Activated CD8-positive, alpha-beta T cell treated with anti-CD3 and anti-CD28 coated beads for 36 hours (primary cell): ENCODE data around the gene ABCC10. TPM values are rescaled to one million over a fixed set of nuclear protein-coding genes. Genes with fewer than 3 reads are reported as not detected.

Experiments
- ATAC-seq: fragments of 200-7000 bp; cut with Tn5 transposase; one replicate; pipeline ENCODE4 v1.10.0; 2021; ENCODE audit warnings: mild to moderate bottlenecking, moderate library complexity
- CTCF ChIA-PET: fragments of 350-600 bp; sonication (Branson Sonifier 250); formaldehyde crosslinking; loops from one replicate; lab custom pipeline; 2021; ENCODE audit warnings: antibody characterized with exemption; lab: Charles Lee
- POLR2A ChIA-PET: fragments of 350-600 bp; sonication (Branson Sonifier 250); formaldehyde crosslinking; loops from one replicate; lab custom pipeline; 2021; ENCODE audit warnings: antibody characterized with exemption; lab: Charles Lee
- DNase-seq: peaks from one replicate; pipeline ENCODE4 v3.0.0-alpha.2; 2020
- H3K27ac Mint-ChIP-seq: one replicate; pipeline ENCODE4 v1.8.0; 2021; ENCODE audit warnings: mild to moderate bottlenecking, mixed read lengths
- H3K27me3 Mint-ChIP-seq: one replicate; pipeline ENCODE4 v1.8.0; 2021; ENCODE audit warnings: mixed read lengths
- H3K36me3 Mint-ChIP-seq: one replicate; pipeline ENCODE4 v1.8.0; 2021; ENCODE audit warnings: low read depth, mixed read lengths
- H3K4me1 Mint-ChIP-seq: one replicate; pipeline ENCODE4 v1.8.0; 2021; ENCODE audit warnings: low read depth, mixed read lengths
- H3K4me3 Mint-ChIP-seq: one replicate; pipeline ENCODE4 v1.8.0; 2021; ENCODE audit warnings: mild to moderate bottlenecking, moderate library complexity, mixed read lengths
- H3K9me3 Mint-ChIP-seq: one replicate; pipeline ENCODE4 v1.8.0; 2021; ENCODE audit warnings: mixed read lengths
- intact Hi-C: fragments of 100-400 bp; cut with micrococcal nuclease; formaldehyde crosslinking; loops from one replicate; pipeline ENCODE4 v1.10.0; 2022
- total RNA-seq, 2 experiments: library from RNA; stranded (reverse); gene quantifications; one replicate each; pipeline ENCODE4 v1.2.3, GENCODE V29; 2021
- TF ChIP-seq, protein P1 (sequence below): fragments of 200-600 bp; IDR thresholded peaks from one replicate; pipeline ENCODE4 v1.8.0; 2022; ENCODE audit warnings: antibody characterized with exemption, mild to moderate bottlenecking

Gene ABCC10
- total RNA-seq, 2 experiments from 2014 or later = 27.2 to 27.5 TPM

DNA sequence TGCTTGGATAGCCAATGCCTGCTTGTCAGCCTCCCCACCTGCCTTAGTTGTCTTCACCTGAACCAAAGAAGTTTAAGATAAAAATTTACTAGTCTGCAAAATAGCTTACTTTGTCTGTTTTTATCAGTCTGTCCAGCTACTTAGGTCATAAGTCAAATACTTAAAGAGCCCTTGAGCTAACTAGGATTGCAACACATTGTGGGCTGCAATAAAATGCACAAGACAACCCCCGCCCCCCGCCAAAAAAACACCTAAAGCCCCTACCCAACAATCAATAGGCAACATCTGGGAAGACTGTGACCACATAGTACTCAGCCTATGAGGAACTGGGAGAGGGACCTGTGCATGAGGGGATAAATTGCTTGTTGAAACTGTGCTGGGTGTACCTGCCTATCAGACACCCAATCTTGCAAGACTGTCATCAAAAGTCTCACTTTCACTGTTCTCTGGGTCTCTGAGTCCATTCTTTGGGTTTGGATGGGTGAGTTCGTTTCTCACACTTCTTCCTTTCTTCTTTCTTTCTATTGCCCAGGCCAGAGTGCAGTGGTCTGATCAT is 27.3 kb upstream of the ABCC10 start:
- DNase-seq (no peak), ATAC-seq (no peak)
- Mint-ChIP-seq H3K27ac (no peak overlapping the region), H3K9me3 (no peaks in the 10 kb centered on the region), H3K4me1 (peaks cover 3% of the 10 kb centered on the region), H3K4me3 (no peak overlapping the region), H3K36me3 (no peaks in the 10 kb centered on the region), H3K27me3 (peaks cover 1% of the 10 kb centered on the region)
- ChIA-PET CTCF (no interaction called here), POLR2A (no interaction called here)
- intact Hi-C loops = loop anchor here (2.0 kb wide), 1 partner anchor 137 kb away; no protein-coding TSS in a partner anchor
- TF ChIP-seq, protein P1, sequence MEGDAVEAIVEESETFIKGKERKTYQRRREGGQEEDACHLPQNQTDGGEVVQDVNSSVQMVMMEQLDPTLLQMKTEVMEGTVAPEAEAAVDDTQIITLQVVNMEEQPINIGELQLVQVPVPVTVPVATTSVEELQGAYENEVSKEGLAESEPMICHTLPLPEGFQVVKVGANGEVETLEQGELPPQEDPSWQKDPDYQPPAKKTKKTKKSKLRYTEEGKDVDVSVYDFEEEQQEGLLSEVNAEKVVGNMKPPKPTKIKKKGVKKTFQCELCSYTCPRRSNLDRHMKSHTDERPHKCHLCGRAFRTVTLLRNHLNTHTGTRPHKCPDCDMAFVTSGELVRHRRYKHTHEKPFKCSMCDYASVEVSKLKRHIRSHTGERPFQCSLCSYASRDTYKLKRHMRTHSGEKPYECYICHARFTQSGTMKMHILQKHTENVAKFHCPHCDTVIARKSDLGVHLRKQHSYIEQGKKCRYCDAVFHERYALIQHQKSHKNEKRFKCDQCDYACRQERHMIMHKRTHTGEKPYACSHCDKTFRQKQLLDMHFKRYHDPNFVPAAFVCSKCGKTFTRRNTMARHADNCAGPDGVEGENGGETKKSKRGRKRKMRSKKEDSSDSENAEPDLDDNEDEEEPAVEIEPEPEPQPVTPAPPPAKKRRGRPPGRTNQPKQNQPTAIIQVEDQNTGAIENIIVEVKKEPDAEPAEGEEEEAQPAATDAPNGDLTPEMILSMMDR = no peak

DNA sequence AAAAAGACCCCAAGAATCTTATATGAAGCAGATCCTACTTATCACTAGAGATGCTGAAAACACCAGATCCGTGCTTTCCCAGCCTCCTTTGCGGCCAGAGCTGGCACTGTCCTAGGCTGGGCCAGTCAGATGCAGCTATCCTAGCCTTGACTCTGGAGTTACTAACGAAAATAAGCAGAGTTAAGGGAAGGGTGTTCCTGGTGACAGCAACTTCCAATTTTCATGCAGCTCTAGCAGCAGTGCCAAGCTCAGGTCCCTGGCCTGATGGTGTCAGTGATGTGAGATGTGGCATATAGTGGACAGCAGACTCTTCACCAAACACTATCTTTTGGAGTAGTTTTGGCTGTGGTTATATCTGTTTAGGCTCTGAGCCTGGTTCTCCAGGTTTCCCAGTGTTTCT is 25.6 kb upstream of the ABCC10 start:
- Mint-ChIP-seq H3K4me1 (peaks cover 3% of the 10 kb centered on the region), H3K27me3 (peaks cover 1% of the 10 kb centered on the region), H3K9me3 (no peaks in the 10 kb centered on the region), H3K27ac (no peak overlapping the region), H3K4me3 (no peak overlapping the region), H3K36me3 (no peaks in the 10 kb centered on the region)
- DNase-seq (no peak), ATAC-seq (no peak)
- ChIA-PET POLR2A (no interaction called here), CTCF (no interaction called here)
- intact Hi-C loops = no loop called here
- TF ChIP-seq, protein P1 = no peak

DNA sequence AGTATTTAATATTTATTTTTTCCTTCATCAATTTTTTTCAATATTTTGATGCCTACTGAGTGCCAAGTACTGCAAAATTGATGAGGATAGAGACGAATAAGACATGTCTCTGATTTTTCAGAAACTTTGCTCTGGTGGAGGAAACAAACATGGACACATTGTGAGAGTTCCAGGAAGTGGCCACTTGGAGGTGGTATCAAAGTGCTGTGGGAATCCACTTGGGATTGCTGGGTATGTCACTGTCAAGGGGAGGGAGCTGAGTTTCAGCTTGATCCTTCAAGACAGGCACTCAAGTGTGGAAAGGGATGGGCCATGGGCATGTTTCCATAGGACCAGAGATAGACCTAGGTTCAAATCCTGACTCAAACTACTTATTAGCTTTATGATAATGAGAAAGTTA is 24.5 kb upstream of the ABCC10 start:
- ATAC-seq = no peak
- no peak overlapping the region for H3K27ac Mint-ChIP-seq
- POLR2A ChIA-PET = no interaction called here

DNA sequence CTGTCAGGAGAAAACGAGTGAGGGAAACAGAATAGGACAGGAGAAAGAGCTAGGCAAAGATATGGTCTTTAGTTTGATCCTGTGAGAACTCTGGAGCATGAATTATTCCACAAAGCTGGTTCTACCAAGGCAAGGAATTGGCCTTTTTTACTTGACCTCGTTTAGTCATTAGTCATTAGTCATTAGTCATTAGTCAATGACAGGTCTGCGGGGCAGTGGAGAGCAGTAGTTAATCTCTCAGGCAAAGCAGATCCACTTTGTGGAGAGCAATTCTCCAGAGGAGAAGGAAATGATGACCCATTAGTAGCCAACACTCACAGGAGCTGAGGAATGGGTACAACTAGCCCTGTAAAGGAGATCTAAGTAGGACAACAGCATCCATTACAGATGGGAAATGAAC is 22.0 kb upstream of the ABCC10 start:
- no peak for ATAC-seq
- CTCF ChIA-PET = no interaction called here
- peaks cover 5% of the 10 kb centered on the region for H3K27me3 Mint-ChIP-seq

More for the DNA sequence above, 24.5 kb upstream of the ABCC10 start:
- Mint-ChIP-seq H3K4me1 (peaks cover 1% of the 10 kb centered on the region), H3K4me3 (no peak overlapping the region), H3K36me3 (no peaks in the 10 kb centered on the region), H3K27me3 (peaks cover 5% of the 10 kb centered on the region), H3K9me3 (no peaks in the 10 kb centered on the region)
- DNase-seq = no peak
- intact Hi-C loops = no loop called here
- TF ChIP-seq, protein P1 = no peak
- CTCF ChIA-PET = interaction anchor here (0.7 to 1.2 kb wide), 2 partner anchors 95 to 103 kb away, joined by 3 to 4 read pairs; partner anchors contain the start of gene CRIP3

DNA sequence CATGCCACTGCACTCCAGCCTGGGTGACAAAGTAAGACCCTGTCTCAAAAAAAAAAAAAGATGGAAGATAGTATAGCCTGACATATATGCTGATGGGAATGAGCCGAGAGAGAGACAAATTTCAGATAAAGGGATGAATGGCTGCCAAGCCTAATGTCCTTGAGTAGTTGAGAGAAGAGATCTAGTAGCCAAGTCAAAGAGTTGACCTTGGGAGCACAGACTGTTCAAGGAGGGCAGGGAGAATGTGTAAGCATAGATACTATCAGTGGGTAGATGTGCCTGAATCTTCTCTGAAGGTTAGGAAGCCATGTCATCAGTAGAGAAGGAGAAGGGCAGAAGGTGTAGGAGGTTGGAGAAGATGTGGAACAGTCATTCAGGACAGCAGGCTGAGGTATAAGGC is 20.0 kb upstream of the ABCC10 start:
- POLR2A ChIA-PET = no interaction called here
- H3K4me1 Mint-ChIP-seq = no peaks in the 10 kb centered on the region
- no peak for DNase-seq
- TF ChIP-seq, protein P1 = no peak
- H3K27ac Mint-ChIP-seq = no peak overlapping the region
- CTCF ChIA-PET = no interaction called here
- no peak overlapping the region for H3K4me3 Mint-ChIP-seq
- intact Hi-C loops = no loop called here
- H3K27me3 Mint-ChIP-seq = peaks cover 5% of the 10 kb centered on the region
- no peaks in the 10 kb centered on the region for H3K36me3 Mint-ChIP-seq
- H3K9me3 Mint-ChIP-seq = no peaks in the 10 kb centered on the region
- ATAC-seq = no peak

More for the DNA sequence above, 22.0 kb upstream of the ABCC10 start:
- H3K4me1 Mint-ChIP-seq = no peaks in the 10 kb centered on the region
- H3K9me3 Mint-ChIP-seq = no peaks in the 10 kb centered on the region
- TF ChIP-seq, protein P1 = no peak
- intact Hi-C loops = no loop called here
- H3K36me3 Mint-ChIP-seq = no peaks in the 10 kb centered on the region
- POLR2A ChIA-PET = no interaction called here
- H3K27ac Mint-ChIP-seq = no peak overlapping the region
- no peak overlapping the region for H3K4me3 Mint-ChIP-seq
- DNase-seq = no peak
